ENCODE data around the gene ELAVL3.

The ELAVL3 gene

DNA sequence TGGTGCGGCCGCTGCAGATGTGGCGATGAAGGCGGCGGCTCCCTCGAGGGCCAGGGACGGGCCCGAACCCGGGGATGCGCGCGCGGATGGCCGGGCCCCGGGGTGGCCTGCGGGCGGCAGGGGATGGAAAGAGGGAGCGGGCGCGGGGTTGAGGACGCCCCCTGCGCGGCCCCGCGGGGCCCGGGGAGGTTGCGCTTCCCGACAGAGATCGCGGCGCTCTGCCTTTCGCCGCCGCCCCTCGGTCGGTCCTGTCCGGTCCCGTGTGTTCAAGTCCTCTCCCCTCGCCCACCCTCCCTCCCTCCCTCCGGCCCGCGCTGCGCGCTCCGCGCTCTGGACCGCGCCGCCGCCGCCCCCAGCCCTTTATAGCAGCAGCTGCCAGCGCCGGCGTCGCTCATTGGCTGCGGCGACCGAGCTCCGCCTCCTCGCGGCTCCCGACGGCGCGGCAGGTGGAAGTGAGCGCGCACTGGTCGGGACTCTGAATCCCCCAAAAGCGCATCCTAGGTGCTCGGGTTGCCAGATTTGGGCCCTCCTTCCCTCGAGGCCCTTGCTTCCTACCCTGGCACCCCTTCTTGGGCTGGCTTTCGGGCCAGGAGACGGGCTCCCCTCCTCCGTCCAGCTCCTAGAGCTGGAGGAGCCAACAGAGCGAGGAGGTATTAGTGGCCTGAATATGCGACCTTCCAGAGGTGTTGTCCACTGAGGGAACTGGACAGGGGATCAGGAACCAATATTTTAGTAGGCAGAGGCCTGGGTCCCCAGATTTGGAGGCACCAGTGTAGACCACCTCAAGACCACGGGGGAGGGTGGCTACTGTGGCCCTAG lies at the start of gene ELAVL3:
Gene ELAVL3 (minus strand): TSS at position 332 of the 819 bp plus-strand sequence. CDS start 438 bp downstream, outside the sequence.
- Histone ChIP-seq H3K9ac (no peak within 1 kb of the TSS), H3K36me3 (ENCODE audit: insufficient read depth) (no peaks in the 10 kb centered on the region), H3K79me2 (ENCODE audit: insufficient read depth, low read depth) (no peaks in the 10 kb centered on the region), H3K4me1 (ENCODE audit: low read depth, poor library complexity, severe bottlenecking) (peaks cover 4% of the 10 kb centered on the region), H4K20me1 (ENCODE audit: insufficient read depth) (no peaks in the 10 kb centered on the region), H3K27me3 (ENCODE audit: insufficient read depth, low read depth) (no peaks in the 10 kb centered on the region), H3K27ac (no peak within 1 kb of the TSS), H3K4me2 (no peak within 1 kb of the TSS), H3K4me3 (IDR thresholded peaks at IDR 0.05; ENCODE audit: insufficient read depth, low read depth, low read length) (no peak within 1 kb of the TSS), H2AFZ (ENCODE audit: low read depth) (no peak within 1 kb of the TSS)
- TF ChIP-seq, protein P1, sequence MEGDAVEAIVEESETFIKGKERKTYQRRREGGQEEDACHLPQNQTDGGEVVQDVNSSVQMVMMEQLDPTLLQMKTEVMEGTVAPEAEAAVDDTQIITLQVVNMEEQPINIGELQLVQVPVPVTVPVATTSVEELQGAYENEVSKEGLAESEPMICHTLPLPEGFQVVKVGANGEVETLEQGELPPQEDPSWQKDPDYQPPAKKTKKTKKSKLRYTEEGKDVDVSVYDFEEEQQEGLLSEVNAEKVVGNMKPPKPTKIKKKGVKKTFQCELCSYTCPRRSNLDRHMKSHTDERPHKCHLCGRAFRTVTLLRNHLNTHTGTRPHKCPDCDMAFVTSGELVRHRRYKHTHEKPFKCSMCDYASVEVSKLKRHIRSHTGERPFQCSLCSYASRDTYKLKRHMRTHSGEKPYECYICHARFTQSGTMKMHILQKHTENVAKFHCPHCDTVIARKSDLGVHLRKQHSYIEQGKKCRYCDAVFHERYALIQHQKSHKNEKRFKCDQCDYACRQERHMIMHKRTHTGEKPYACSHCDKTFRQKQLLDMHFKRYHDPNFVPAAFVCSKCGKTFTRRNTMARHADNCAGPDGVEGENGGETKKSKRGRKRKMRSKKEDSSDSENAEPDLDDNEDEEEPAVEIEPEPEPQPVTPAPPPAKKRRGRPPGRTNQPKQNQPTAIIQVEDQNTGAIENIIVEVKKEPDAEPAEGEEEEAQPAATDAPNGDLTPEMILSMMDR (conservative IDR thresholded peaks at IDR 0.05; ENCODE audit: low read depth, low read length) = no peak

- Histone ChIP-seq H3K27ac (no peak overlapping the region), H3K36me3 (ENCODE audit: insufficient read depth) (no peaks in the 10 kb centered on the region), H3K4me3 (IDR thresholded peaks at IDR 0.05; ENCODE audit: insufficient read depth, low read depth, low read length) (no peak overlapping the region), H3K27me3 (ENCODE audit: insufficient read depth, low read depth) (peaks cover under 1% of the 10 kb centered on the region; the same call in 1 of the 2 replicates), H4K20me1 (ENCODE audit: insufficient read depth) (no peaks in the 10 kb centered on the region), H3K4me2 (no peak overlapping the region), H3K79me2 (ENCODE audit: insufficient read depth, low read depth) (no peaks in the 10 kb centered on the region), H3K9ac (no peak overlapping the region), H3K4me1 (ENCODE audit: low read depth, poor library complexity, severe bottlenecking) (peaks cover 12% of the 10 kb centered on the region), H2AFZ (ENCODE audit: low read depth) (no peak overlapping the region)
- TF ChIP-seq, protein P1 (conservative IDR thresholded peaks at IDR 0.05; ENCODE audit: low read depth, low read length) = no peak
These were observed 49.6 kb upstream of the ELAVL3 start for GRCh38 chr19:11530432-11530831.

GRCh38 chr19:11528551-11529341 lies 47.9 kb upstream of the ELAVL3 start, which contains the start of gene ECSIT:
Gene ECSIT, minus strand, starts transcription at chr19:11529134. Its CDS starts 9,964 bp downstream, at chr19:11519170.
- H2AFZ ChIP-seq (ENCODE audit: low read depth) = peak within 1 kb of the TSS; percentile 53
- H3K79me2 ChIP-seq (ENCODE audit: insufficient read depth, low read depth) = no peaks in the 10 kb centered on the region
- peak within 1 kb of the TSS; percentile 50; the same call in 1 of the 2 replicates for H3K9ac ChIP-seq
- TF ChIP-seq, protein P1 (conservative IDR thresholded peaks at IDR 0.05; ENCODE audit: low read depth, low read length) = no peak
- peak within 1 kb of the TSS; percentile 72 for H3K4me2 ChIP-seq
- peak within 1 kb of the TSS; percentile 44; the same call in 1 of the 2 replicates for H3K27ac ChIP-seq
- H3K4me3 ChIP-seq (IDR thresholded peaks at IDR 0.05; ENCODE audit: insufficient read depth, low read depth, low read length) = no peak within 1 kb of the TSS
- no peaks in the 10 kb centered on the region for H3K27me3 ChIP-seq (ENCODE audit: insufficient read depth, low read depth)
- no peaks in the 10 kb centered on the region for H4K20me1 ChIP-seq (ENCODE audit: insufficient read depth)
- H3K36me3 ChIP-seq (ENCODE audit: insufficient read depth) = no peaks in the 10 kb centered on the region
- H3K4me1 ChIP-seq (ENCODE audit: low read depth, poor library complexity, severe bottlenecking) = peaks cover 11% of the 10 kb centered on the region

GRCh38 chr19:11519138-11519537 lies 38.3 kb upstream of the ELAVL3 start:
- Histone ChIP-seq H3K9ac (no peak overlapping the region), H2AFZ (ENCODE audit: low read depth) (no peak overlapping the region), H3K36me3 (ENCODE audit: insufficient read depth) (no peaks in the 10 kb centered on the region), H4K20me1 (ENCODE audit: insufficient read depth) (no peaks in the 10 kb centered on the region), H3K4me3 (IDR thresholded peaks at IDR 0.05; ENCODE audit: insufficient read depth, low read depth, low read length) (no peak overlapping the region), H3K4me1 (ENCODE audit: low read depth, poor library complexity, severe bottlenecking) (no peaks in the 10 kb centered on the region), H3K27ac (no peak overlapping the region), H3K79me2 (ENCODE audit: insufficient read depth, low read depth) (no peaks in the 10 kb centered on the region), H3K27me3 (ENCODE audit: insufficient read depth, low read depth) (no peaks in the 10 kb centered on the region), H3K4me2 (no peak overlapping the region)
- TF ChIP-seq, protein P1 (conservative IDR thresholded peaks at IDR 0.05; ENCODE audit: low read depth, low read length) = no peak

Data from KMS-11 (cell line).